H1 (cell line): ENCODE results near the gene ENPP3. TPM values are rescaled to one million over a fixed set of nuclear protein-coding genes. Genes with fewer than 3 reads are reported as not detected.

ENCODE experiments used
- CTCF ChIA-PET: fragments of 300-600 bp; sonication (Branson Sonifier 250); formaldehyde crosslinking; loops from one replicate; lab custom pipeline; 2021; ENCODE audit not compliant: partially characterized antibody; lab: Charles Lee
- POLR2A ChIA-PET: fragments of 300-600 bp; sonication (Branson Sonifier 250); formaldehyde crosslinking; loops from one replicate; lab custom pipeline; 2021; ENCODE audit warnings: inconsistent platforms; ENCODE audit not compliant: partially characterized antibody; lab: Charles Lee
- DNase-seq, 2 experiments: peaks; one replicate each; pipeline versions ENCODE4 v3.0.0 to v3.0.0-alpha.2; 2010 to 2022; ENCODE audit warnings: low spot score in 2 of 2, low read depth in 1 of 2, mixed read lengths in 1 of 2
- FAIRE-seq: peaks from 2 replicates; lab custom pipeline; 2011; peaks lifted over from hg19 to GRCh38; lab: Jason Lieb, UNC
- H2AFZ ChIP-seq: 2 replicates; pipeline ENCODE4 v1.8.1; 2012; ENCODE audit warnings: low read length, inconsistent platforms
- H2AK5ac ChIP-seq: 2 replicates; pipeline ENCODE4 v1.6.1; 2013; ENCODE audit warnings: low read depth, low read length
- H2BK120ac ChIP-seq: replicated peaks from 2 replicates; pipeline ENCODE3; 2013; ENCODE audit warnings: low read depth, low read length, inconsistent platforms
- H2BK12ac ChIP-seq: 2 replicates; pipeline ENCODE4 v1.6.1; 2013; ENCODE audit warnings: low read depth, low read length
- H2BK15ac ChIP-seq: 2 replicates; pipeline ENCODE4 v1.6.1; 2013; ENCODE audit warnings: low read length
- H2BK20ac ChIP-seq: 2 replicates; pipeline ENCODE4 v1.6.1; 2013; ENCODE audit warnings: low read length
- H2BK5ac ChIP-seq: 2 replicates; pipeline ENCODE4 v1.6.1; 2013; ENCODE audit warnings: low read depth, low read length
- H3K14ac ChIP-seq: 2 replicates; pipeline ENCODE4 v1.6.1; 2013; ENCODE audit warnings: inconsistent platforms; ENCODE audit not compliant: insufficient read length
- H3K18ac ChIP-seq: 2 replicates; pipeline ENCODE4 v1.6.1; 2013; ENCODE audit warnings: low read length; ENCODE audit errors: extremely low read depth
- H3K23ac ChIP-seq: 2 replicates; pipeline ENCODE4 v1.6.1; 2013; ENCODE audit warnings: inconsistent platforms; ENCODE audit not compliant: insufficient read length
- H3K23me2 ChIP-seq: 2 replicates; pipeline ENCODE4 v1.6.1; 2013; ENCODE audit warnings: low read depth, low read length
- H3K27ac ChIP-seq: 2 replicates; pipeline ENCODE4 v1.6.1; 2011; ENCODE audit warnings: low read depth, low read length, inconsistent platforms
- H3K27me3 ChIP-seq, 4 experiments: replicated peaks in 1 of 4; 1 replicate in 1 of 4; 2 replicates in 3 of 4; pipeline versions ENCODE4 v1.6.1 to v1.8.1; 2011 to 2013; ENCODE audit warnings: low read length in 3 of 4, mild to moderate bottlenecking in 3 of 4, inconsistent platforms in 2 of 4, mixed read lengths in 2 of 4, moderate library complexity in 1 of 4; ENCODE audit not compliant: control insufficient read depth in 3 of 4, insufficient read depth in 3 of 4; ENCODE audit errors: extremely low read depth in 1 of 4
- H3K36me3 ChIP-seq, 4 experiments: 2 replicates each; pipeline versions ENCODE4 v1.6.1 to v1.8.1; 2011 to 2013; ENCODE audit warnings: mild to moderate bottlenecking in 4 of 4, low read length in 3 of 4, moderate library complexity in 2 of 4, control low read depth in 1 of 4, inconsistent platforms in 1 of 4; ENCODE audit not compliant: insufficient read depth in 4 of 4, control insufficient read depth in 2 of 4
- H3K4ac ChIP-seq: replicated peaks from 2 replicates; pipeline ENCODE3; 2013; ENCODE audit warnings: low read length, low read depth, mixed read lengths, inconsistent platforms; ENCODE audit not compliant: insufficient read length
- H3K4me1 ChIP-seq, 4 experiments: replicated peaks in 1 of 4; 1 replicate in 1 of 4; 2 replicates in 3 of 4; pipeline versions ENCODE4 v1.6.1 to v1.8.1; 2011 to 2013; ENCODE audit warnings: low read length in 3 of 4, inconsistent platforms in 2 of 4, mixed read lengths in 1 of 4; ENCODE audit not compliant: insufficient read depth in 4 of 4, control insufficient read depth in 3 of 4
- H3K4me2 ChIP-seq, 2 experiments: 2 replicates each; pipeline versions ENCODE4 v1.6.1 to v1.8.1; 2011 to 2013; ENCODE audit warnings: low read depth in 2 of 2, low read length in 2 of 2, control low read depth in 1 of 2, inconsistent platforms in 1 of 2, mild to moderate bottlenecking in 1 of 2; ENCODE audit not compliant: insufficient read depth in 1 of 2
- H3K4me3 ChIP-seq, 4 experiments: fragments of 200-600, 300-600 bp in 1 of 4; sonication (generic), shearing (Covaris generic), sonication (Bioruptor Twin) in 1 of 4; 2 replicates each; pipeline versions ENCODE4 v1.5.1 to v1.8.1; 2011 to 2016; ENCODE audit warnings: low read length in 4 of 4, low read depth in 3 of 4, control low read depth in 2 of 4, inconsistent platforms in 2 of 4, mild to moderate bottlenecking in 2 of 4, mixed read lengths in 1 of 4, moderate library complexity in 1 of 4; ENCODE audit not compliant: insufficient read depth in 2 of 4; ENCODE audit errors: extremely low read depth in 1 of 4
- H3K56ac ChIP-seq: replicated peaks from 2 replicates; pipeline ENCODE3; 2013; ENCODE audit warnings: low read depth, mild to moderate bottlenecking, mixed read lengths, low read length, inconsistent platforms; ENCODE audit not compliant: insufficient read length
- H3K79me1 ChIP-seq: 2 replicates; pipeline ENCODE4 v1.6.1; 2013; ENCODE audit warnings: low read depth, low read length, control low read depth
- H3K79me2 ChIP-seq, 2 experiments: 2 replicates each; pipeline versions ENCODE4 v1.6.1 to v1.8.1; 2012 to 2013; ENCODE audit warnings: low read length in 2 of 2, mild to moderate bottlenecking in 2 of 2, inconsistent platforms in 1 of 2; ENCODE audit not compliant: insufficient read depth in 2 of 2, control insufficient read depth in 1 of 2
- H3K9ac ChIP-seq, 4 experiments: replicated peaks in 1 of 4; 1 replicate in 1 of 4; 2 replicates in 3 of 4; pipeline versions ENCODE4 v1.6.1 to v1.8.1; 2011 to 2013; ENCODE audit warnings: low read depth in 3 of 4, low read length in 3 of 4, control low read depth in 2 of 4, mild to moderate bottlenecking in 2 of 4, moderate library complexity in 2 of 4, inconsistent platforms in 1 of 4; ENCODE audit errors: extremely low read depth in 1 of 4
- H3K9me3 ChIP-seq, 2 experiments: 2 replicates each; pipeline versions ENCODE4 v1.6.1 to v1.8.1; 2012 to 2013; ENCODE audit warnings: mild to moderate bottlenecking in 2 of 2, moderate library complexity in 2 of 2, control low read depth in 1 of 2, inconsistent platforms in 1 of 2, low read depth in 1 of 2, low read length in 1 of 2, mixed read lengths in 1 of 2; ENCODE audit not compliant: insufficient read depth in 2 of 2
- H4K20me1 ChIP-seq, 2 experiments: replicated peaks in 1 of 2; 2 replicates each; pipeline versions ENCODE3 to v1.8.1; 2011 to 2013; ENCODE audit warnings: inconsistent platforms in 2 of 2, low read length in 2 of 2, mild to moderate bottlenecking in 1 of 2; ENCODE audit not compliant: insufficient read depth in 2 of 2, control insufficient read depth in 1 of 2
- H4K5ac ChIP-seq: 2 replicates; pipeline ENCODE4 v1.6.1; 2013; ENCODE audit warnings: low read length, low read depth, mixed read lengths, inconsistent platforms; ENCODE audit not compliant: insufficient read length
- H4K8ac ChIP-seq: 2 replicates; pipeline ENCODE4 v1.8.0; 2013; ENCODE audit warnings: mild to moderate bottlenecking, moderate library complexity, low read length, inconsistent platforms; ENCODE audit not compliant: insufficient read depth; ENCODE audit errors: extremely low read depth
- H4K91ac ChIP-seq: replicated peaks from 2 replicates; pipeline ENCODE3; 2013; ENCODE audit warnings: low read length, mixed read lengths, inconsistent platforms; ENCODE audit not compliant: insufficient read length
- CTBP2 ChIP-seq: IDR thresholded peaks from 2 replicates; pipeline ENCODE4 v1.7.0; 2011; ENCODE audit warnings: borderline replicate concordance, mild to moderate bottlenecking, moderate library complexity, mixed read lengths, low read length; ENCODE audit not compliant: insufficient read depth, insufficient read length
- WGBS, 2 experiments: shearing (Covaris generic) in 1 of 2; methylation state at CpG; one replicate each; pipeline versions ENCODE4 v1.1.6 to v1.1.7; 2013 to 2015; ENCODE audit warnings: low lambda C conversion rate in 2 of 2, mixed read lengths in 2 of 2, inconsistent platforms in 1 of 2, low coverage in 1 of 2, missing lambda C conversion rate in 1 of 2; ENCODE audit not compliant: insufficient replicate concordance in 2 of 2, insufficient coverage in 1 of 2, insufficient read length in 1 of 2; ENCODE audit errors: extremely low coverage in 1 of 2, missing lambda C conversion rate in 1 of 2; 5-methylcytosine and 5-hydroxymethylcytosine counted together
- polyA plus RNA-seq, 7 experiments: library from polyadenylated mRNA; depleted of rRNA in 3 of 7; stranded (reverse) in 5 of 7; unstranded in 2 of 7; fragments of >200 nt in 5 of 7; fragments of 200-250 nt in 2 of 7; gene quantifications; 1 replicate in 5 of 7; 2 replicates in 1 of 7; 4 replicates in 1 of 7; pipeline versions ENCODE4 v1.2.1 to v1.2.3, GENCODE V29; 2011 to 2013; ENCODE audit warnings: missing spikeins in 2 of 7, mixed read lengths in 2 of 7
- total RNA-seq: library from RNA; stranded (reverse); fragmentation: NEBNext Ultra II Directional; extraction: Animal tissue kit (Norgen Biotek cat#: 25700); gene quantifications from 2 replicates; pipeline ENCODE4 v1.2.1, GENCODE V29; 2021

ENPP3 gene
- total and polyA plus RNA-seq, 2 of the 8 experiments (the other 6 are each of a cell fraction or from before 2014, with no cell fraction given): 0.11 TPM; not detected in 1

DNA sequence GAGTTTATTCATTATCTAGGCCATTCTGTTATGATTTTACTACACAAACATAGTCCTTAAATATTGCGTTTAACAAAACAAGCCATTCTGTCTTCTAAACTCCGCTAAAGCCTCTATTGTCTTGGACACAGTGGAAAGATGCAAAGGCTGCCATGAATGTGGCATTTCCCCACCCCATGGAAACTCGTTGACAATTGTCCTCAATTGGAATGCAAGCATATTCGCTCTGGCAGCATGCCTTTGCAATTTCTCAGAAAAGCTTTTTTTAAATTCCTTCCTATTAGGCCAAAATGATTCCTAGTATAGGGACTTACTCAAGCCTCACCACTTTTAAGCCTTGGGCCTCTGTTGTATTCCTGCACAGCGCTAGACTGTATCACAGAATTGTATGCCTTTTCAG, 41.3 kb downstream of the ENPP3 start:
- Histone ChIP-seq H3K9ac (no peak overlapping the region), H4K91ac (no peak overlapping the region), H2AFZ (no peak overlapping the region), H3K79me2 (no peaks in the 10 kb centered on the region), H4K5ac (no peak overlapping the region), H3K4me1 (peaks cover 0 to 6% (median 0%) of the 10 kb centered on the region in 4 experiments; a peak in 1 of 7 replicates), H2BK5ac (no peak overlapping the region), H4K8ac (no peak overlapping the region), H3K23me2 (no peaks in the 10 kb centered on the region), H3K18ac (no peak overlapping the region), H3K27me3 (no peaks in the 10 kb centered on the region), H3K4me2 (no peak overlapping the region), H2BK12ac (no peak overlapping the region), H2BK120ac (no peak overlapping the region), H3K23ac (no peak overlapping the region), H2BK15ac (no peak overlapping the region), H3K9me3 (no peaks in the 10 kb centered on the region), H3K56ac (no peak overlapping the region), H2BK20ac (no peak overlapping the region), H3K14ac (no peak overlapping the region), H2AK5ac (no peak overlapping the region), H4K20me1 (no peaks in the 10 kb centered on the region), H3K36me3 (no peaks in the 10 kb centered on the region), H3K4ac (no peak overlapping the region), H3K79me1 (no peaks in the 10 kb centered on the region), H3K4me3 (no peak overlapping the region), H3K27ac (no peak overlapping the region)
- FAIRE-seq (no peak), DNase-seq (peak in 1 of 2 experiments; percentile 3)
- no peak for TF ChIP-seq CTBP2
- WGBS, 2 experiments: 72% methylated on average over 5 of the region's 5 CpGs; no CpG with 5 or more reads in 1 of the 2 experiments
- CTCF ChIA-PET: no interaction called here
- POLR2A ChIA-PET: no interaction called here
